HepG2 (cell line): ENCODE measurements around the gene HEPN1. TPM values are rescaled to one million over a fixed set of nuclear protein-coding genes. Genes with fewer than 3 reads are reported as not detected.

Experiments
- ARID2 ChIP-seq: sonication (generic); formaldehyde crosslinking; IDR thresholded peaks from 2 replicates; pipeline ENCODE4 v1.8.1; 2022; ENCODE audit warnings: mild to moderate bottlenecking, missing genetic modification reagents, borderline replicate concordance
- ASH2L ChIP-seq: fragments of 300-600, 200-600 bp; sonication (generic); IDR thresholded peaks from 2 replicates; pipeline ENCODE4 v1.7.0; 2017; ENCODE audit warnings: low read depth, mild to moderate bottlenecking, moderate library complexity, mixed read lengths, low read length; ENCODE audit not compliant: insufficient read length
- ATF3 ChIP-seq: sonication (generic); formaldehyde crosslinking; IDR thresholded peaks from 2 replicates; pipeline ENCODE4 v1.4.0; 2020; ENCODE audit warnings: missing genetic modification reagents
- CCDC6 ChIP-seq: sonication (generic); formaldehyde crosslinking; IDR thresholded peaks from 2 replicates; pipeline ENCODE4 v1.8.1; 2022; ENCODE audit warnings: mild to moderate bottlenecking, missing genetic modification reagents, moderate library complexity
- EHMT2 ChIP-seq: fragments of 200-600 bp; sonication (generic); IDR thresholded peaks from 2 replicates; pipeline ENCODE4 v1.7.0; 2017; ENCODE audit warnings: antibody characterized with exemption, low read depth, low read length, borderline replicate concordance
- FOXA3 ChIP-seq: IDR thresholded peaks from 2 replicates; pipeline ENCODE4 v1.6.1; 2016; ENCODE audit warnings: missing genetic modification reagents, missing compliant biosample characterization
- GABPB1 ChIP-seq: IDR thresholded peaks from 2 replicates; pipeline ENCODE4 v1.6.1; 2016; ENCODE audit warnings: mild to moderate bottlenecking, missing genetic modification reagents, moderate library complexity, missing compliant biosample characterization
- POLR2G ChIP-seq: fragments of 200-400 bp; formaldehyde crosslinking; IDR thresholded peaks from 2 replicates; pipeline ENCODE4 v1.6.1; 2018; ENCODE audit warnings: mild to moderate bottlenecking, low read depth, low read length, moderate library complexity
- SOX5 ChIP-seq: IDR thresholded peaks from 2 replicates; pipeline ENCODE4 v1.6.1; 2016; ENCODE audit warnings: borderline replicate concordance
- WIZ ChIP-seq: sonication (generic); formaldehyde crosslinking; IDR thresholded peaks from 2 replicates; pipeline ENCODE4 v1.5.1; 2020; ENCODE audit warnings: mild to moderate bottlenecking, missing genetic modification reagents
- ZBTB7B ChIP-seq: sonication (generic); formaldehyde crosslinking; IDR thresholded peaks from 2 replicates; pipeline ENCODE4 v1.4.0; 2020; ENCODE audit warnings: missing genetic modification reagents
- ZFX ChIP-seq: sonication (generic); formaldehyde crosslinking; IDR thresholded peaks from 2 replicates; pipeline ENCODE4 v1.4.0; 2020; ENCODE audit warnings: mild to moderate bottlenecking, low read depth, missing genetic modification reagents, moderate library complexity
- ZNF598 ChIP-seq: sonication (generic); formaldehyde crosslinking; IDR thresholded peaks from 2 replicates; pipeline ENCODE4 v1.5.1; 2020; ENCODE audit warnings: mild to moderate bottlenecking, missing genetic modification reagents, borderline replicate concordance
- ZNF737 ChIP-seq: sonication (generic); formaldehyde crosslinking; IDR thresholded peaks from 2 replicates; pipeline ENCODE4 v1.5.0; 2020; ENCODE audit warnings: missing genetic modification reagents, mild to moderate bottlenecking, borderline replicate concordance
- ZNF777 ChIP-seq: sonication (generic); formaldehyde crosslinking; IDR thresholded peaks from 2 replicates; pipeline ENCODE4 v1.4.0; 2020; ENCODE audit warnings: missing genetic modification reagents
- polyA plus RNA-seq, 8 experiments: library from polyadenylated mRNA; depleted of rRNA in 3 of 8; stranded (reverse) in 7 of 8; unstranded in 1 of 8; fragments of >200 nt; fragmentation: Illumina TruSeq in 4 of 8; extraction: Trizol in 4 of 8; gene quantifications; 2 replicates each; pipeline versions ENCODE4 v1.2.1 to v1.2.3, GENCODE V29; 2011 to 2016; ENCODE audit warnings: low read depth in 4 of 8, missing spikeins in 1 of 8, mixed read lengths in 1 of 8; ENCODE audit not compliant: insufficient read depth in 1 of 8
- total RNA-seq, 5 experiments: library from RNA; depleted of rRNA; stranded (reverse); fragments of >200 nt; fragmentation: Illumina TruSeq; extraction: Trizol; gene quantifications; 2 replicates each; pipeline ENCODE4 v1.2.3, GENCODE V29; 2016; ENCODE audit warnings: low read depth in 1 of 5
- TF ChIP-seq, protein P1 (sequence below), 2 experiments: sonication (generic) in 1 of 2; formaldehyde crosslinking in 1 of 2; IDR thresholded peaks; 2 replicates each; pipeline versions ENCODE4 v1.6.1 to v1.9.0; 2014 to 2022; ENCODE audit warnings: antibody characterized with exemption in 1 of 2, borderline replicate concordance in 1 of 2, inconsistent platforms in 1 of 2, low read depth in 1 of 2, missing genetic modification reagents in 1 of 2
- TF ChIP-seq, protein P2 (sequence below): sonication (generic); formaldehyde crosslinking; IDR thresholded peaks from 2 replicates; pipeline ENCODE4 v1.8.0; 2022; ENCODE audit warnings: missing genetic modification reagents, mild to moderate bottlenecking, inconsistent platforms, borderline replicate concordance
- TF ChIP-seq, protein P3 (sequence below): sonication (generic); formaldehyde crosslinking; IDR thresholded peaks from 2 replicates; pipeline ENCODE4 v1.5.1; 2020; ENCODE audit warnings: missing genetic modification reagents, mild to moderate bottlenecking, borderline replicate concordance

The HEPN1 gene
- total and polyA plus RNA-seq, 2 of the 13 experiments (the other 11 are each of a cell fraction or from before 2014, with no cell fraction given), result not detected

GRCh38 chr11:124942466-124943253 lies 23.6 kb downstream of the HEPN1 start (continued):
- no peak for TF ChIP-seq ZNF598 (CRISPR knock-in tag)
- TF ChIP-seq ARID2 (CRISPR knock-in tag), result no peak
- peak; percentile 60 for TF ChIP-seq SOX5
- peak; percentile 34; the same call in 1 of the 2 replicates for TF ChIP-seq ZFX (CRISPR knock-in tag)
- TF ChIP-seq GABPB1 (CRISPR knock-in tag), result no peak
- no peak for TF ChIP-seq WIZ (CRISPR knock-in tag)
- no peak for TF ChIP-seq ZNF737
- TF ChIP-seq, protein P1, sequence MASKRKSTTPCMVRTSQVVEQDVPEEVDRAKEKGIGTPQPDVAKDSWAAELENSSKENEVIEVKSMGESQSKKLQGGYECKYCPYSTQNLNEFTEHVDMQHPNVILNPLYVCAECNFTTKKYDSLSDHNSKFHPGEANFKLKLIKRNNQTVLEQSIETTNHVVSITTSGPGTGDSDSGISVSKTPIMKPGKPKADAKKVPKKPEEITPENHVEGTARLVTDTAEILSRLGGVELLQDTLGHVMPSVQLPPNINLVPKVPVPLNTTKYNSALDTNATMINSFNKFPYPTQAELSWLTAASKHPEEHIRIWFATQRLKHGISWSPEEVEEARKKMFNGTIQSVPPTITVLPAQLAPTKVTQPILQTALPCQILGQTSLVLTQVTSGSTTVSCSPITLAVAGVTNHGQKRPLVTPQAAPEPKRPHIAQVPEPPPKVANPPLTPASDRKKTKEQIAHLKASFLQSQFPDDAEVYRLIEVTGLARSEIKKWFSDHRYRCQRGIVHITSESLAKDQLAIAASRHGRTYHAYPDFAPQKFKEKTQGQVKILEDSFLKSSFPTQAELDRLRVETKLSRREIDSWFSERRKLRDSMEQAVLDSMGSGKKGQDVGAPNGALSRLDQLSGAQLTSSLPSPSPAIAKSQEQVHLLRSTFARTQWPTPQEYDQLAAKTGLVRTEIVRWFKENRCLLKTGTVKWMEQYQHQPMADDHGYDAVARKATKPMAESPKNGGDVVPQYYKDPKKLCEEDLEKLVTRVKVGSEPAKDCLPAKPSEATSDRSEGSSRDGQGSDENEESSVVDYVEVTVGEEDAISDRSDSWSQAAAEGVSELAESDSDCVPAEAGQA (IDR thresholded peaks at IDR 0.05; ENCODE audit: low read depth), result no peak
- TF ChIP-seq, protein P1 (CRISPR knock-in tag; IDR thresholded peaks at IDR 0.05; ENCODE audit: borderline replicate concordance), result no peak
- TF ChIP-seq, protein P2, sequence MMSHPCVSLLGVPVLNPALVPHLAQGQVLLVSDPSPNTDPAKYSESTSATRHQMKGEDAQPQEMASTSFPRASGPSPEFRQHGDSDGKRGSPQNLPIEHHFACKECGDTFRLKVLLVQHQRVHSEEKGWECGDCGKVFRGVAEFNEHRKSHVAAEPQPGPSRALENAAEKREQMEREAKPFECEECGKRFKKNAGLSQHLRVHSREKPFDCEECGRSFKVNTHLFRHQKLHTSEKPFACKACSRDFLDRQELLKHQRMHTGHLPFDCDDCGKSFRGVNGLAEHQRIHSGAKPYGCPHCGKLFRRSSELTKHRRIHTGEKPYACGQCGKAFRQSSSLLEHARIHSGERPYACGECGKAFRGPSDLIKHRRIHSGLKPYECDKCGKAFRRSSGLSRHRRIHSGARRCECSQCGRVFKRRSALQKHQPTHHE, result no peak
- TF ChIP-seq FOXA3, result peak; percentile 57; the same call in 1 of the 2 replicates
- no peak for TF ChIP-seq ZNF777 (CRISPR knock-in tag)
- TF ChIP-seq, protein P3, sequence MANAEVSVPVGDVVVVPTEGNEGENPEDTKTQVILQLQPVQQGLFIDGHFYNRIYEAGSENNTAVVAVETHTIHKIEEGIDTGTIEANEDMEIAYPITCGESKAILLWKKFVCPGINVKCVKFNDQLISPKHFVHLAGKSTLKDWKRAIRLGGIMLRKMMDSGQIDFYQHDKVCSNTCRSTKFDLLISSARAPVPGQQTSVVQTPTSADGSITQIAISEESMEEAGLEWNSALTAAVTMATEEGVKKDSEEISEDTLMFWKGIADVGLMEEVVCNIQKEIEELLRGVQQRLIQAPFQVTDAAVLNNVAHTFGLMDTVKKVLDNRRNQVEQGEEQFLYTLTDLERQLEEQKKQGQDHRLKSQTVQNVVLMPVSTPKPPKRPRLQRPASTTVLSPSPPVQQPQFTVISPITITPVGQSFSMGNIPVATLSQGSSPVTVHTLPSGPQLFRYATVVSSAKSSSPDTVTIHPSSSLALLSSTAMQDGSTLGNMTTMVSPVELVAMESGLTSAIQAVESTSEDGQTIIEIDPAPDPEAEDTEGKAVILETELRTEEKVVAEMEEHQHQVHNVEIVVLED (CRISPR knock-in tag), result no peak
- no peak for TF ChIP-seq ATF3 (CRISPR knock-in tag)
- 0 out of 2 replicates have a peak, but pooled peaks have one; percentile 16 for TF ChIP-seq POLR2G
- TF ChIP-seq EHMT2, result no peak
- peak; percentile 71 for TF ChIP-seq ASH2L
- 0 out of 2 replicates have a peak, but pooled peaks have one; percentile 26 for TF ChIP-seq CCDC6 (CRISPR knock-in tag)
- peak; percentile 71; the same call in 1 of the 2 replicates for TF ChIP-seq ZBTB7B (CRISPR knock-in tag)
